T-helper 17 cell (primary cell): ENCODE data around the gene MYCN. TPM values are rescaled to one million over a fixed set of nuclear protein-coding genes. Genes with fewer than 3 reads are reported as not detected.
A peak's percentile ranks its signal among the peaks of the same experiment; 100 is the strongest.

ENCODE experiments used
- ATAC-seq: fragments of 150-1000 bp; cut with Tn5 transposase; 2 replicates; pipeline ENCODE4 v1.10.0; 2021; ENCODE audit warnings: mild to moderate bottlenecking, moderate library complexity
- DNase-seq, 3 donors: peaks; one replicate each; pipeline versions ENCODE4 v3.0.0 to v3.0.0-alpha.2; 2020 to 2021
- H3K9me3 ChIP-seq: one replicate; pipeline ENCODE4 v1.7.0; 2013; ENCODE audit warnings: low read length, mild to moderate bottlenecking; ENCODE audit not compliant: control insufficient read depth, poor library complexity, severe bottlenecking
- H3K27ac Mint-ChIP-seq: one replicate; pipeline ENCODE4 v1.8.0; 2022; ENCODE audit warnings: mild to moderate bottlenecking, moderate library complexity, mixed read lengths
- H3K27me3 Mint-ChIP-seq: one replicate; pipeline ENCODE4 v1.8.0; 2022; ENCODE audit warnings: mixed read lengths
- H3K36me3 Mint-ChIP-seq: one replicate; pipeline ENCODE4 v1.8.0; 2022; ENCODE audit warnings: low read depth, mixed read lengths
- H3K4me1 Mint-ChIP-seq: one replicate; pipeline ENCODE4 v1.8.0; 2022; ENCODE audit warnings: mild to moderate bottlenecking, mixed read lengths
- H3K4me3 Mint-ChIP-seq: one replicate; pipeline ENCODE4 v1.8.0; 2022; ENCODE audit warnings: mild to moderate bottlenecking, moderate library complexity, mixed read lengths
- total RNA-seq, 4 donors: library from RNA in 2 of 4; stranded (reverse) in 2 of 4; gene quantifications; one replicate each; pipeline ENCODE4 v1.2.3 and lab custom pipeline; 2022 to 2026

Gene MYCN
- total RNA-seq, 2 donors from 2014 or later = 0.37 TPM; not detected in 1

DNA sequence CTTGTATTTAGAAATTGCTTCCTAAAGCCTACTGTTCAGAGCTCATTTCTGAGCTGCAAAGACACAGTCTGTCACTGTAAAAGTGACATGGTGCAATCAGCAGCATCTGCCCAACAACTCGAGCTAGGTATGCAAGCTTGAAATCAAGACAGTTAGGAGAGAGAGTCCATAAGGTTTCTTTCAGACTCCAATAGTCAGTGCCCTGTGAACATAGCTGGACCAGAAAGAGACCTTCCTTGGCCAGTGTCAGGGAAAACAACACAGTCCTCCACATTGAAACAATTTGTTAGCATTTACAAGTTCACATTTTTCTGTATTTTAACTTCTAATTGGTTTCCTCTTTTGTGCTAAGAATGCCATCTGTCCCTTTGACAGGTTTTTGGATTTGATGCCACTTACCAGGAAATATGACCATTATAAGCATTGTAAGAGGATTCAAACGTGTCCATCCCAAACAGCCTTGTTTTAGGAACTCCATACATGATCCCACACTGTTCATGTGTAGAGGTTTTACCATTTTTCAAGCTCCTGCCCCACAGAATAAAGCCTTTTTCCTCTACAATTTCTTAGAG, 8.9 kb upstream of the MYCN start:
- Mint-ChIP-seq H3K4me1 (no peaks in the 10 kb centered on the region), H3K36me3 (no peaks in the 10 kb centered on the region)

DNA sequence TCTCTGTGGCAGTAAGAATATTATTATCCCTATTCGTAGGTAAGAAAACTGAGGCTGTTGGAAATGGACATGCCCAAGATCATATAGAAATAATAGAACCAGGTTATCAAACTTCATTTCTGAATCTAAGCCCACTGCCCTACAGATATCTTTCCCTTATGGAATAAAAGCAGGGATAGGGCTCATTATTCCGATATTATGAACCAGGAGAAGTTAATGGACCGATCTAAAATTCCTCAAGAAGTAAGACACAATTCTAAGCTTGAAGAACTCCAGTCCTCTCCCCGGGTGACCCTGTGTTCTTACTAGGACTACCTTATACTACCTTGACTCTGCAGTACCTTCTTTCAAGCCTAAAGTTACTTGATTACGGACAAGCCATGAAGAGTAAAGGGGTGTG, 8.4 kb upstream of the MYCN start:
- no peak for ATAC-seq
- no peak for DNase-seq
- no peak overlapping the region for H3K4me3 Mint-ChIP-seq
- peaks cover 20% of the 10 kb centered on the region for H3K27me3 Mint-ChIP-seq
- H3K27ac Mint-ChIP-seq = no peak overlapping the region
- no peaks in the 10 kb centered on the region for H3K4me1 Mint-ChIP-seq
- no peaks in the 10 kb centered on the region for H3K36me3 Mint-ChIP-seq
- H3K9me3 ChIP-seq = no peaks in the 10 kb centered on the region

More for the DNA sequence above, 8.9 kb upstream of the MYCN start:
- no peak for ATAC-seq
- Mint-ChIP-seq H3K27me3 (peaks cover 14% of the 10 kb centered on the region), H3K4me3 (no peak overlapping the region), H3K27ac (no peak overlapping the region)
- no peak for DNase-seq
- H3K9me3 ChIP-seq = no peaks in the 10 kb centered on the region

DNA sequence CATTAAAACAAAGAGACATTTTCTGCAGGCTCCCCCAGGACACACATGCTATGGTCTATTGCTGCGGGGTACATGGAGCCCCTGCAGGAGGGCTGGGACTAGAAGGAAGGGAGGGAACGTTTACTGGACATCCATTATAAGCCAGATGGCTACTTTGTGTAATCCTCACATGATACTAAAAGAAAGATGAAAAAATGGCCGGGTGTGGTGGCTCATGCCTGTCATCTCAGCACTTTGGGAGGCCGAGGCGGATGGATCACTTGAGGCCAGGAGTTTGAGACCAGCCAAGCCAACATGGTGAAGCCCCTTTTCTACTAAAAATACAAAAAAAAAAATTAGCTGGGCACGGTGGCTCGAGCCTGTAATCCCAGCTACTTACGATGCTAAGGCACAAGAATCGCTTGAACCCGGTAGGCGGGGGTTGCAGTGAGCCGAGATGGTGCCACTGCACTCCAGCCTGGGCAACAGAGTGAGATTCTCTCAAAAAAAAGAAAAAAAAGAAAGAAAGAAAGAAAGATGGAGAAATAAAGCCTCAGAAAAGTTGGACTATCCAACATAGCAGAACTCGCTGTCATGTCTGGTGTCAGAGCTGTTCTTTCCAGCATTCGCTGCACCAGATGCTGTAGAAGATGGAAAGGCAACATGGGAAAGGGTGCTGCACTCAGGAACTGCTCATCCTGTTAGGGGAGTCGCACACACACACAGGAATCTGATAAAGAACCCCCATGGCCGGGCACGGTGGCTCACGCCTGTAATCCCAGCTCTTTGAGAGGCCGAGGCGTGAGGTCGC, 7.8 kb upstream of the MYCN start:
- Mint-ChIP-seq H3K27me3 (peaks cover 26% of the 10 kb centered on the region), H3K4me1 (no peaks in the 10 kb centered on the region), H3K4me3 (no peak overlapping the region), H3K36me3 (no peaks in the 10 kb centered on the region), H3K27ac (no peak overlapping the region)
- no peak for DNase-seq
- no peak for ATAC-seq
- H3K9me3 ChIP-seq = no peaks in the 10 kb centered on the region

DNA sequence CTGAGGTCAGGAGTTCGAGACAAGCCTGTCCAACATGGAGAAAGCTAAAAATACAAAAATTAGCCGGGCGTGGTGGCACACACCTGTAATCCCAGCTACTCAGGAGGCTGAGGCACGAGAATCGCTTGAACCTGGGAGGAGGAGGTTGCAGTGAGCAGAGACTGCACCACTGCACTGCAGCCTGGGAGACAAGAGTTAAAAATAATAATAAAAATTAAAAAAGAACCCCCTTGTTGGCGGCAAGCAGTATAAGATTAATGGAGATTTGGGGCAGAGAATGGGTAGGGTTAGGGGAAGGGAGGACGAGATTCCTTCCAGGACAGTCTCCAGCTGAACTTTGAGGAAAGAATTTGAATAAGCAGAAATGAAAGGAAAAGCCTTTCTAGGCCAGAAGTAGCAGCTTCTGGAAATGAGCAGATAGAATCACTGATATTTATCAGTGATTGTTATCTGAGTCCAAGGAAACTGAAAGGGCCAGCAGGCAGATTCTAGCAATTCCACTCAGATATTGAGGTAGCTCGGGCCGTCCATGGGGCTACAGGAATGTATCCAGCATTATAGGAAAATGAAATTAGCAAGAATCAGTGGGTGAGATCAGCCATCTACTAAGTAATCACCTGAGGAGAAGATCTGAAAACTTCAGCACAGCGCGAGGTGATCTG, 7.0 kb upstream of the MYCN start:
- Mint-ChIP-seq H3K4me1 (peaks cover under 1% of the 10 kb centered on the region), H3K27me3 (peaks cover 34% of the 10 kb centered on the region), H3K27ac (no peak overlapping the region), H3K36me3 (no peaks in the 10 kb centered on the region), H3K4me3 (no peak overlapping the region)
- no peaks in the 10 kb centered on the region for H3K9me3 ChIP-seq
- ATAC-seq (no peak), DNase-seq (no peak)

DNA sequence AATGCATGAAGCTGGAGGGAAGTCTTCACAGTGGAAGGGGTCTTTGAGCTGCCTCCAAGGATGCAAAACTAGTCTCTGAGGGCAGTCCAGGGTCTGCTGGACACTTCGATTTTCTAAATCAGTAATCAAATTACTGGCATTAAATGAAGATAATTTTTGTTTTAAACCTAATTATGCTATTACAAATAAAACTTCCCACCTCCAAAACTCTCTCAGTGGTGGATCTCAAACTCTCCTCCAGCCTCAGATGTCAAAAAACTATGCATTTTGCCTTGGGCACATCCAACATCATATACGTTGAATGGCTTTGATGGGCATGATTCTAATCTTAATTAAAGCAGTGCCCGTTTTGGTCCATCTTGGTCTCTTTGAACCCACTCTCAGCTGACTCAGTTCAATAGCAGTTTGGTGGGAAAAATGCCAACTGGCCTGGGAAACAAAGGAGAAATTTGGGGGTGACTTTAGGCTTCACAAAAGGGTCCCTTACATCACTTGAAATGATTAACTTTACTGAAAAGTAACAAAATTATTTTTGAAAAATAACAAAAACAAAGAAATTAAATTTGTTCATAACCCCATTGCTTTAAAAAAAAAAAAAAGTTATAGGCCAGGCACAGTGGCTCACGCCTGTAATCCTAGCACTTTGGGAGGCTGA, 5.9 kb upstream of the MYCN start:
- no peak overlapping the region for H3K27ac Mint-ChIP-seq
- H3K4me1 Mint-ChIP-seq = peaks cover 2% of the 10 kb centered on the region
- ATAC-seq (no peak), DNase-seq (no peak)
- H3K36me3 Mint-ChIP-seq = no peaks in the 10 kb centered on the region
- H3K9me3 ChIP-seq = no peaks in the 10 kb centered on the region
- peaks cover 42% of the 10 kb centered on the region for H3K27me3 Mint-ChIP-seq
- no peak overlapping the region for H3K4me3 Mint-ChIP-seq

- Mint-ChIP-seq H3K4me1 (peaks cover 5% of the 10 kb centered on the region), H3K27ac (no peak overlapping the region), H3K4me3 (no peak overlapping the region), H3K27me3 (peaks cover 46% of the 10 kb centered on the region), H3K36me3 (no peaks in the 10 kb centered on the region)
- ATAC-seq = no peak
- DNase-seq = no peak
- no peaks in the 10 kb centered on the region for H3K9me3 ChIP-seq
Observed at GRCh38 chr2:15935189-15935588, 5.2 kb upstream of the MYCN start.

GRCh38 chr2:15935675-15936074, 4.7 kb upstream of the MYCN start:
- no peak for DNase-seq
- Mint-ChIP-seq H3K27ac (no peak overlapping the region), H3K4me3 (no peak overlapping the region), H3K4me1 (peaks cover 6% of the 10 kb centered on the region), H3K36me3 (no peaks in the 10 kb centered on the region), H3K27me3 (peaks cover 47% of the 10 kb centered on the region)
- H3K9me3 ChIP-seq = no peaks in the 10 kb centered on the region
- ATAC-seq = no peak

- peaks cover 12% of the 10 kb centered on the region for H3K4me1 Mint-ChIP-seq
- no peak overlapping the region for H3K27ac Mint-ChIP-seq
- ATAC-seq = no peak
Observed at GRCh38 chr2:15936277-15937104, 3.9 kb upstream of the MYCN start.

DNA sequence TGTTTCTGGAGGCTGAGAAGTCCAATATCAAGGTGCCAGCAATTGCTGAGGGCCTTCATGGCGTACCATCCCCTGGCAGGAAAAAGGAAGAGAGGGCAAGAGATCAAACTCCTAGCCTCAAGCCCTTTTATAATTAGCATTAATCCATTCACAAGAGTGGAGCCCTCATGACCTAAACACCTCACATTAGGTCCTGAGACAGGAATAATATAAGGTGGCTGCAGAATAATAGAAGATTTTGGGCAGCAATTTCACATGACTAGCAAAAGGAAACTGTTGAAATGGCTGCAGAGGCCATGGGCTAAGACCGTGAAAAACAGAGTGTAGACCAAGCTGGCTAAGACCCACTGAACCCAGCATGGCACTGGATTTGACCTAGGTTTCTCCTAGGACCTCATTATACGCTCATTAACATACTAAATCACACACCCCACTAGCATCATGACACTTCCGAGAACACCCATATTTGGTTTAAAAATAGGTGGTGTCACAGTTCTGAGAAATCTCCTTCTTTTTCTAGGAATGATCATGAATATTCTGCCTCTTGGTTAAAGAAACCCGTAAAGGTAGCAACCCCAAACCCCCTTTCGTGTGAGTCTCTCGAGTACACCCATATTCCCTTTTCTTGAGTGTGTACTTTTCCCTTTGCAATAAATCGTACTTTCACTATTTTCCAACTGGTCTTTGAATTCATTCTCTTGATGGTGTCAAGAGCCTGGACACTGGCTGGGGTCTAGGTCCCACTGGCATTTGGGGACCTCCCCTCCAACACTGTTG, 3.1 kb upstream of the MYCN start:
- H3K27me3 Mint-ChIP-seq = peaks cover 48% of the 10 kb centered on the region
- H3K36me3 Mint-ChIP-seq = peaks cover 4% of the 10 kb centered on the region
- no peak overlapping the region for H3K4me3 Mint-ChIP-seq
- no peak overlapping the region for H3K27ac Mint-ChIP-seq
- H3K9me3 ChIP-seq = no peaks in the 10 kb centered on the region
- no peak for ATAC-seq
- H3K4me1 Mint-ChIP-seq = peaks cover 12% of the 10 kb centered on the region
- DNase-seq = no peak

More at GRCh38 chr2:15936277-15937104, 3.9 kb upstream of the MYCN start:
- no peak for DNase-seq
- Mint-ChIP-seq H3K36me3 (peaks cover 4% of the 10 kb centered on the region), H3K4me3 (no peak overlapping the region), H3K27me3 (peaks cover 52% of the 10 kb centered on the region)
- H3K9me3 ChIP-seq = no peaks in the 10 kb centered on the region

DNA sequence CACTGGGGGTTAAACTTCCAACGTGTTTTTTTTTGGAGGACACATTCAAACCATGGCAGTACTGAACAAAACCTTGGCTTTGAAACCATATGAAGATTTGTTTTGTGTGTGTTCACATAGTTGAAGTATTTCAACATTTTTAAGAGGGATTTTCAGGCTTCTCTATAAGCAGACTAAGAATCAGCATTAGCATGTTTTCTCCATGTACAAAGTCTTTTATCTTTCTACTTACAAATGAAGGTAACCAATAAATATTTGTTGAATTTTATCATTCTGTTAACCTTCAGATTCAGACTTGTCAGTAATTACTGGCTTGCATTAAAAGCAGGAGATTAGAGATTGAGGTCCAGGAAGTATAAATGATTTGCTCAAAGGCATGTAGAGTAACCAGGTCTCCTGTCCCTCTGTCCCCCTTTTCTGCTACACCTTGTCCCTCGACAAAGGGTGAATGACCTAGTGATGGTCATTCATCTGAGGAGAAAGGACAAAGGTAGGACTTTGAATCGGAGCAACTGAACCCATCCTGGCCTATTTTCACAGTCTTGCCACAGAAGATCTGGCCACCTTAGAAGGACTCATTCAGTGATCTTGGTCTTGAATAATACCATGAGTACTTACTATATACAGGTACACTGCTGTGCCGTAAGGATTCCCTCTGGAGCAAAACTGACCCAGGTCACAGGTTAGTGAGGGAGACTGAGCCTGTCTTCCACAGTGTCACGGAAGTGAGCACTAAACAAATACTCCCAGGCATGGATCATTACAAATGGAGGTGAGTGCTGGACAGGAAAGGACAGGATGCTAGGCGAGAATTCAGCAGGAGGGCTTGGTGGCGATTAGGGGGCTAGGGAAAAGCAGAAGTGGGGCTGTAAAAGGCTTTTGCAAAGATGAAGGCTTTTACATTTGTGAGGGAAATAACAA, 2.2 kb upstream of the MYCN start:
- Mint-ChIP-seq H3K4me3 (no peak overlapping the region), H3K27me3 (peaks cover 52% of the 10 kb centered on the region), H3K27ac (no peak overlapping the region), H3K36me3 (peaks cover 4% of the 10 kb centered on the region), H3K4me1 (peaks cover 17% of the 10 kb centered on the region)
- no peaks in the 10 kb centered on the region for H3K9me3 ChIP-seq
- DNase-seq = no peak
- no peak for ATAC-seq

DNA sequence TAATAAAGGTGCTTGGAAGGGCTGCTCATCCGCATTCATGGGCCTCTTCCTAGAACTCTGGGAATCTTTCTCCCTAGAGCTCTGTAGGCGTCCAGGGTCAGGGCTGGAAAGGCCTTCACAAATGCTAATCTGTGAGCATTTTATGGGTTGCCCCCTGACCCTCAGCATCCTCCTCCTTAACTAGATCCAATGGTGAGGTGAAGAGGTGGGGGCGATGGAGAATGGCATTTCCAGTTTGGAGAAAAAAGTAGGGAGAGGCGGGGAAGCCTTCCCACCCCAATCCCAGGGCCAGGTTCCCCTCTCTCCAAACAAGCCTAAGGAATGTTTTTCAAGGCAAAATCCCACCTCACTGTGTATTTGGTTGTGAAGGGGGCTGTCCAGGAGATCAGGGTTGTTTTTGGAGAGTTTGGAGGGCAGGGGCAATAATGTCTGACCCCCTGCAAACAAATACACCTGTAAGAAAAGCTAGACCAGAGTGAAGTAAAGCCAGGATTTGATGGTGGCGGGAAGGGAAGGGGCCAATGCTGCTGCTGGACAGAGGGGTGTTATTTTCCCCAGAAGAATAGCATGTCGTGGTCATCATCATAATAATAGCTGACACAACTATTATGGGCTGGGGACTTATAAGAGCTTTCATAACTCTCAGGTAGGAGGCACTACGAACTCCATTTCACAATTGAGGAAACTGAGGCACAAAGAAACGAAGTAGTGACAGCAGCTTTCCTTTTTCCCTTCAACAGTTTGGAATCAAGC, 1.4 kb upstream of the MYCN start:
- Mint-ChIP-seq H3K4me1 (peaks cover 17% of the 10 kb centered on the region), H3K4me3 (peak overlapping the region; percentile 19), H3K36me3 (peaks cover 4% of the 10 kb centered on the region), H3K27me3 (peaks cover 60% of the 10 kb centered on the region), H3K27ac (no peak overlapping the region)
- no peak for ATAC-seq
- no peaks in the 10 kb centered on the region for H3K9me3 ChIP-seq
- DNase-seq = no peak
